Glutamatergic neuron (in vitro differentiated cells): Measurements from ENCODE around the gene SEC14L3. TPM values are rescaled to one million over a fixed set of nuclear protein-coding genes. Genes with fewer than 3 reads are reported as not detected.

Experiments
- DNase-seq: peaks from one replicate; pipeline ENCODE4 v3.0.0; 2022
- H3K27ac Mint-ChIP-seq: one replicate; pipeline ENCODE4 v1.8.0; 2020; ENCODE audit warnings: mild to moderate bottlenecking, mixed read lengths, inconsistent platforms; ENCODE audit not compliant: unreplicated experiment
- H3K27me3 Mint-ChIP-seq: one replicate; pipeline ENCODE4 v1.8.0; 2020; ENCODE audit warnings: mild to moderate bottlenecking, moderate library complexity, mixed read lengths, inconsistent platforms; ENCODE audit not compliant: unreplicated experiment
- H3K36me3 Mint-ChIP-seq: one replicate; pipeline ENCODE4 v1.8.0; 2020; ENCODE audit warnings: mild to moderate bottlenecking, mixed read lengths, inconsistent platforms; ENCODE audit not compliant: unreplicated experiment
- H3K4me1 Mint-ChIP-seq: one replicate; pipeline ENCODE4 v1.8.0; 2020; ENCODE audit warnings: mild to moderate bottlenecking, low read depth, mixed read lengths, inconsistent platforms; ENCODE audit not compliant: unreplicated experiment
- H3K4me3 Mint-ChIP-seq: one replicate; pipeline ENCODE4 v1.8.0; 2020; ENCODE audit warnings: mild to moderate bottlenecking, mixed read lengths, inconsistent platforms; ENCODE audit not compliant: unreplicated experiment
- H3K9me3 Mint-ChIP-seq: one replicate; pipeline ENCODE4 v1.8.0; 2020; ENCODE audit warnings: mild to moderate bottlenecking, moderate library complexity, mixed read lengths, inconsistent platforms; ENCODE audit not compliant: unreplicated experiment
- CTCF ChIP-seq: fragments of 200-600 bp; sonication (generic); IDR thresholded peaks from one replicate; pipeline ENCODE4 v1.5.0; 2021; ENCODE audit not compliant: partially characterized antibody, unreplicated experiment
- total RNA-seq: library from RNA; stranded (reverse); fragmentation: NEBNext Ultra II Directional; extraction: Animal tissue kit (Norgen Biotek cat#: 25700); gene quantifications from one replicate; pipeline ENCODE4 v1.2.1, GENCODE V29; 2021; ENCODE audit not compliant: unreplicated experiment

The SEC14L3 gene
- total RNA-seq, 1 donor from 2014 or later: not detected

- Mint-ChIP-seq H3K9me3 (peaks cover 5% of the 10 kb centered on the region), H3K27me3 (peaks cover 2% of the 10 kb centered on the region), H3K4me3 (no peak overlapping the region), H3K27ac (no peak overlapping the region), H3K36me3 (peaks cover 4% of the 10 kb centered on the region), H3K4me1 (no peaks in the 10 kb centered on the region)
- no peak for TF ChIP-seq CTCF
- DNase-seq: no peak
These were observed 38.0 kb downstream of the SEC14L3 start for GRCh38 chr22:30433773-30434172.

GRCh38 chr22:30433227-30433626 is 38.6 kb downstream of the SEC14L3 start:
- TF ChIP-seq CTCF: no peak
- no peak overlapping the region for H3K27ac Mint-ChIP-seq
- H3K27me3 Mint-ChIP-seq: peaks cover 2% of the 10 kb centered on the region
- H3K9me3 Mint-ChIP-seq: peaks cover 5% of the 10 kb centered on the region
- H3K4me3 Mint-ChIP-seq: no peak overlapping the region
- no peaks in the 10 kb centered on the region for H3K4me1 Mint-ChIP-seq
- no peak for DNase-seq
- peaks cover 4% of the 10 kb centered on the region for H3K36me3 Mint-ChIP-seq

- Mint-ChIP-seq H3K4me1 (no peaks in the 10 kb centered on the region), H3K9me3 (peaks cover 4% of the 10 kb centered on the region), H3K4me3 (no peak overlapping the region), H3K27me3 (peaks cover 2% of the 10 kb centered on the region), H3K36me3 (peaks cover 4% of the 10 kb centered on the region), H3K27ac (no peak overlapping the region)
- no peak for TF ChIP-seq CTCF
- no peak for DNase-seq
These were observed 39.3 kb downstream of the SEC14L3 start for GRCh38 chr22:30432520-30432919.

GRCh38 chr22:30432096-30432495 is 39.7 kb downstream of the SEC14L3 start:
- peaks cover 5% of the 10 kb centered on the region for H3K9me3 Mint-ChIP-seq
- TF ChIP-seq CTCF: no peak
- no peaks in the 10 kb centered on the region for H3K4me1 Mint-ChIP-seq
- peaks cover 2% of the 10 kb centered on the region for H3K27me3 Mint-ChIP-seq
- peaks cover 4% of the 10 kb centered on the region for H3K36me3 Mint-ChIP-seq
- no peak overlapping the region for H3K27ac Mint-ChIP-seq
- DNase-seq: no peak
- H3K4me3 Mint-ChIP-seq: no peak overlapping the region

- no peak overlapping the region for H3K4me3 Mint-ChIP-seq
- TF ChIP-seq CTCF: no peak
- no peak for DNase-seq
- H3K27ac Mint-ChIP-seq: no peak overlapping the region
- H3K9me3 Mint-ChIP-seq: peaks cover 5% of the 10 kb centered on the region
- no peaks in the 10 kb centered on the region for H3K4me1 Mint-ChIP-seq
- H3K27me3 Mint-ChIP-seq: peaks cover 2% of the 10 kb centered on the region
- peaks cover 4% of the 10 kb centered on the region for H3K36me3 Mint-ChIP-seq
These were observed 40.9 kb downstream of the SEC14L3 start for GRCh38 chr22:30430933-30431332.
